Smooth muscle cell of the brain vasculature (primary cell): ENCODE measurements around the gene WNT7A.

Experiments
- DNase-seq: peaks from one replicate; pipeline ENCODE4 v3.0.0-alpha.2; 2012; ENCODE audit warnings: low read depth, low spot score

WNT7A gene

GRCh38 chr3:13884851-13885703, 5.2 kb upstream of the WNT7A start:
- no peak for DNase-seq

GRCh38 chr3:13883681-13884080, 3.8 kb upstream of the WNT7A start:
- no peak for DNase-seq

- no peak for DNase-seq
These were observed 3.0 kb upstream of the WNT7A start for GRCh38 chr3:13882876-13883275.

GRCh38 chr3:13881536-13882410, 1.9 kb upstream of the WNT7A start:
- no peak for DNase-seq

GRCh38 chr3:13880811-13881156, 913 bp upstream of the WNT7A start:
- no peak for DNase-seq

GRCh38 chr3:13879102-13879945, 547 bp downstream of the WNT7A start:
- DNase-seq: no peak

- no peak for DNase-seq
These were observed 1.4 kb downstream of the WNT7A start for GRCh38 chr3:13878281-13879101.

GRCh38 chr3:13877911-13878280, 2.0 kb downstream of the WNT7A start:
- DNase-seq: no peak

GRCh38 chr3:13876451-13877100, 3.3 kb downstream of the WNT7A start:
- DNase-seq: no peak

GRCh38 chr3:13874891-13875290, 5.0 kb downstream of the WNT7A start:
- DNase-seq: no peak

GRCh38 chr3:13873818-13874217, 6.1 kb downstream of the WNT7A start:
- no peak for DNase-seq

GRCh38 chr3:13872451-13872850, 7.4 kb downstream of the WNT7A start:
- DNase-seq: no peak

- DNase-seq: no peak
These were observed 8.1 kb downstream of the WNT7A start for GRCh38 chr3:13871791-13872190.

- DNase-seq: no peak
These were observed 9.0 kb downstream of the WNT7A start for GRCh38 chr3:13870902-13871301.

- no peak for DNase-seq
These were observed 10.0 kb downstream of the WNT7A start for GRCh38 chr3:13869761-13870343.

GRCh38 chr3:13868844-13869724, 10.8 kb downstream of the WNT7A start:
- DNase-seq: no peak

GRCh38 chr3:13867732-13868131, 12.1 kb downstream of the WNT7A start:
- DNase-seq: no peak

GRCh38 chr3:13866041-13866965, 13.6 kb downstream of the WNT7A start:
- DNase-seq: no peak
